H1 (cell line): ENCODE measurements around the gene DENND1A. TPM values are rescaled to one million over a fixed set of nuclear protein-coding genes. Genes with fewer than 3 reads are reported as not detected.

Experiments
- CTCF ChIA-PET: fragments of 300-600 bp; sonication (Branson Sonifier 250); formaldehyde crosslinking; loops from one replicate; lab custom pipeline; 2021; ENCODE audit not compliant: partially characterized antibody; lab: Charles Lee
- POLR2A ChIA-PET: fragments of 300-600 bp; sonication (Branson Sonifier 250); formaldehyde crosslinking; loops from one replicate; lab custom pipeline; 2021; ENCODE audit warnings: inconsistent platforms; ENCODE audit not compliant: partially characterized antibody; lab: Charles Lee
- DNase-seq, 2 experiments: peaks; one replicate each; pipeline versions ENCODE4 v3.0.0 to v3.0.0-alpha.2; 2010 to 2022; ENCODE audit warnings: low spot score in 2 of 2, low read depth in 1 of 2, mixed read lengths in 1 of 2
- FAIRE-seq: peaks from 2 replicates; lab custom pipeline; 2011; peaks lifted over from hg19 to GRCh38; lab: Jason Lieb, UNC
- H2AFZ ChIP-seq: 2 replicates; pipeline ENCODE4 v1.8.1; 2012; ENCODE audit warnings: low read length, inconsistent platforms
- H2AK5ac ChIP-seq: 2 replicates; pipeline ENCODE4 v1.6.1; 2013; ENCODE audit warnings: low read depth, low read length
- H2BK120ac ChIP-seq: replicated peaks from 2 replicates; pipeline ENCODE3; 2013; ENCODE audit warnings: low read depth, low read length, inconsistent platforms
- H2BK12ac ChIP-seq: 2 replicates; pipeline ENCODE4 v1.6.1; 2013; ENCODE audit warnings: low read depth, low read length
- H2BK15ac ChIP-seq: 2 replicates; pipeline ENCODE4 v1.6.1; 2013; ENCODE audit warnings: low read length
- H2BK20ac ChIP-seq: 2 replicates; pipeline ENCODE4 v1.6.1; 2013; ENCODE audit warnings: low read length
- H2BK5ac ChIP-seq: 2 replicates; pipeline ENCODE4 v1.6.1; 2013; ENCODE audit warnings: low read depth, low read length
- H3K14ac ChIP-seq: 2 replicates; pipeline ENCODE4 v1.6.1; 2013; ENCODE audit warnings: inconsistent platforms; ENCODE audit not compliant: insufficient read length
- H3K18ac ChIP-seq: 2 replicates; pipeline ENCODE4 v1.6.1; 2013; ENCODE audit warnings: low read length; ENCODE audit errors: extremely low read depth
- H3K23ac ChIP-seq: 2 replicates; pipeline ENCODE4 v1.6.1; 2013; ENCODE audit warnings: inconsistent platforms; ENCODE audit not compliant: insufficient read length
- H3K23me2 ChIP-seq: 2 replicates; pipeline ENCODE4 v1.6.1; 2013; ENCODE audit warnings: low read depth, low read length
- H3K27ac ChIP-seq: 2 replicates; pipeline ENCODE4 v1.6.1; 2011; ENCODE audit warnings: low read depth, low read length, inconsistent platforms
- H3K27me3 ChIP-seq, 4 experiments: replicated peaks in 1 of 4; 1 replicate in 1 of 4; 2 replicates in 3 of 4; pipeline versions ENCODE4 v1.6.1 to v1.8.1; 2011 to 2013; ENCODE audit warnings: low read length in 3 of 4, mild to moderate bottlenecking in 3 of 4, inconsistent platforms in 2 of 4, mixed read lengths in 2 of 4, moderate library complexity in 1 of 4; ENCODE audit not compliant: control insufficient read depth in 3 of 4, insufficient read depth in 3 of 4; ENCODE audit errors: extremely low read depth in 1 of 4
- H3K36me3 ChIP-seq, 4 experiments: 2 replicates each; pipeline versions ENCODE4 v1.6.1 to v1.8.1; 2011 to 2013; ENCODE audit warnings: mild to moderate bottlenecking in 4 of 4, low read length in 3 of 4, moderate library complexity in 2 of 4, control low read depth in 1 of 4, inconsistent platforms in 1 of 4; ENCODE audit not compliant: insufficient read depth in 4 of 4, control insufficient read depth in 2 of 4
- H3K4ac ChIP-seq: replicated peaks from 2 replicates; pipeline ENCODE3; 2013; ENCODE audit warnings: low read length, low read depth, mixed read lengths, inconsistent platforms; ENCODE audit not compliant: insufficient read length
- H3K4me1 ChIP-seq, 4 experiments: replicated peaks in 1 of 4; 1 replicate in 1 of 4; 2 replicates in 3 of 4; pipeline versions ENCODE4 v1.6.1 to v1.8.1; 2011 to 2013; ENCODE audit warnings: low read length in 3 of 4, inconsistent platforms in 2 of 4, mixed read lengths in 1 of 4; ENCODE audit not compliant: insufficient read depth in 4 of 4, control insufficient read depth in 3 of 4
- H3K4me2 ChIP-seq, 2 experiments: 2 replicates each; pipeline versions ENCODE4 v1.6.1 to v1.8.1; 2011 to 2013; ENCODE audit warnings: low read depth in 2 of 2, low read length in 2 of 2, control low read depth in 1 of 2, inconsistent platforms in 1 of 2, mild to moderate bottlenecking in 1 of 2; ENCODE audit not compliant: insufficient read depth in 1 of 2
- H3K4me3 ChIP-seq, 4 experiments: fragments of 200-600, 300-600 bp in 1 of 4; sonication (generic), shearing (Covaris generic), sonication (Bioruptor Twin) in 1 of 4; 2 replicates each; pipeline versions ENCODE4 v1.5.1 to v1.8.1; 2011 to 2016; ENCODE audit warnings: low read length in 4 of 4, low read depth in 3 of 4, control low read depth in 2 of 4, inconsistent platforms in 2 of 4, mild to moderate bottlenecking in 2 of 4, mixed read lengths in 1 of 4, moderate library complexity in 1 of 4; ENCODE audit not compliant: insufficient read depth in 2 of 4; ENCODE audit errors: extremely low read depth in 1 of 4
- H3K56ac ChIP-seq: replicated peaks from 2 replicates; pipeline ENCODE3; 2013; ENCODE audit warnings: low read depth, mild to moderate bottlenecking, mixed read lengths, low read length, inconsistent platforms; ENCODE audit not compliant: insufficient read length
- H3K79me1 ChIP-seq: 2 replicates; pipeline ENCODE4 v1.6.1; 2013; ENCODE audit warnings: low read depth, low read length, control low read depth
- H3K79me2 ChIP-seq, 2 experiments: 2 replicates each; pipeline versions ENCODE4 v1.6.1 to v1.8.1; 2012 to 2013; ENCODE audit warnings: low read length in 2 of 2, mild to moderate bottlenecking in 2 of 2, inconsistent platforms in 1 of 2; ENCODE audit not compliant: insufficient read depth in 2 of 2, control insufficient read depth in 1 of 2
- H3K9ac ChIP-seq, 4 experiments: replicated peaks in 1 of 4; 1 replicate in 1 of 4; 2 replicates in 3 of 4; pipeline versions ENCODE4 v1.6.1 to v1.8.1; 2011 to 2013; ENCODE audit warnings: low read depth in 3 of 4, low read length in 3 of 4, control low read depth in 2 of 4, mild to moderate bottlenecking in 2 of 4, moderate library complexity in 2 of 4, inconsistent platforms in 1 of 4; ENCODE audit errors: extremely low read depth in 1 of 4
- H3K9me3 ChIP-seq, 2 experiments: 2 replicates each; pipeline versions ENCODE4 v1.6.1 to v1.8.1; 2012 to 2013; ENCODE audit warnings: mild to moderate bottlenecking in 2 of 2, moderate library complexity in 2 of 2, control low read depth in 1 of 2, inconsistent platforms in 1 of 2, low read depth in 1 of 2, low read length in 1 of 2, mixed read lengths in 1 of 2; ENCODE audit not compliant: insufficient read depth in 2 of 2
- H4K20me1 ChIP-seq, 2 experiments: replicated peaks in 1 of 2; 2 replicates each; pipeline versions ENCODE3 to v1.8.1; 2011 to 2013; ENCODE audit warnings: inconsistent platforms in 2 of 2, low read length in 2 of 2, mild to moderate bottlenecking in 1 of 2; ENCODE audit not compliant: insufficient read depth in 2 of 2, control insufficient read depth in 1 of 2
- H4K5ac ChIP-seq: 2 replicates; pipeline ENCODE4 v1.6.1; 2013; ENCODE audit warnings: low read length, low read depth, mixed read lengths, inconsistent platforms; ENCODE audit not compliant: insufficient read length
- H4K8ac ChIP-seq: 2 replicates; pipeline ENCODE4 v1.8.0; 2013; ENCODE audit warnings: mild to moderate bottlenecking, moderate library complexity, low read length, inconsistent platforms; ENCODE audit not compliant: insufficient read depth; ENCODE audit errors: extremely low read depth
- H4K91ac ChIP-seq: replicated peaks from 2 replicates; pipeline ENCODE3; 2013; ENCODE audit warnings: low read length, mixed read lengths, inconsistent platforms; ENCODE audit not compliant: insufficient read length
- CHD1 ChIP-seq: IDR thresholded peaks from 2 replicates; pipeline ENCODE4 v1.6.1; 2012; ENCODE audit warnings: low read depth, low read length, improper control_type of control experiment
- EP300 ChIP-seq, 2 experiments: IDR thresholded peaks; 1 replicate in 1 of 2; 2 replicates in 1 of 2; pipeline ENCODE4 v1.6.1; 2011 to 2012; ENCODE audit warnings: low read depth in 2 of 2, low read length in 2 of 2, mild to moderate bottlenecking in 2 of 2, borderline replicate concordance in 1 of 2, inconsistent platforms in 1 of 2, moderate library complexity in 1 of 2
- FOSL1 ChIP-seq: IDR thresholded peaks from 2 replicates; pipeline ENCODE4 v1.6.1; 2011; ENCODE audit warnings: mild to moderate bottlenecking, low read depth, low read length, moderate library complexity; ENCODE audit not compliant: insufficient read depth
- NANOG ChIP-seq: IDR thresholded peaks from 2 replicates; pipeline ENCODE4 v1.6.1; 2011; ENCODE audit warnings: low read length, low read depth, mild to moderate bottlenecking, inconsistent platforms; ENCODE audit not compliant: insufficient read depth, poor library complexity, severe bottlenecking
- RBBP5 ChIP-seq: IDR thresholded peaks from 2 replicates; pipeline ENCODE4 v1.7.1; 2012; ENCODE audit warnings: low read depth, mild to moderate bottlenecking, inconsistent platforms, low read length, moderate library complexity, borderline replicate concordance
- SIN3A ChIP-seq, 2 experiments: IDR thresholded peaks in 1 of 2; conservative IDR thresholded peaks in 1 of 2; 2 replicates each; pipeline ENCODE4 v1.6.1; 2011 to 2012; ENCODE audit warnings: low read length in 2 of 2, improper control_type of control experiment in 1 of 2, low read depth in 1 of 2, mild to moderate bottlenecking in 1 of 2
- SIRT6 ChIP-seq: IDR thresholded peaks from one replicate; pipeline ENCODE4 v1.7.1; 2012; ENCODE audit warnings: low read length, inconsistent platforms
- TBP ChIP-seq: IDR thresholded peaks from 2 replicates; pipeline ENCODE4 v1.6.1; 2011; ENCODE audit warnings: low read depth, low read length, improper control_type of control experiment
- TCF12 ChIP-seq: IDR thresholded peaks from 2 replicates; pipeline ENCODE4 v1.6.1; 2011; ENCODE audit warnings: low read depth, mild to moderate bottlenecking, low read length
- TEAD4 ChIP-seq: IDR thresholded peaks from 2 replicates; pipeline ENCODE4 v1.6.1; 2012; ENCODE audit warnings: low read depth, low read length, inconsistent platforms, mixed read lengths
- WGBS, 2 experiments: shearing (Covaris generic) in 1 of 2; methylation state at CpG; one replicate each; pipeline versions ENCODE4 v1.1.6 to v1.1.7; 2013 to 2015; ENCODE audit warnings: low lambda C conversion rate in 2 of 2, mixed read lengths in 2 of 2, inconsistent platforms in 1 of 2, low coverage in 1 of 2, missing lambda C conversion rate in 1 of 2; ENCODE audit not compliant: insufficient replicate concordance in 2 of 2, insufficient coverage in 1 of 2, insufficient read length in 1 of 2; ENCODE audit errors: extremely low coverage in 1 of 2, missing lambda C conversion rate in 1 of 2; 5-methylcytosine and 5-hydroxymethylcytosine counted together
- polyA plus RNA-seq, 7 experiments: library from polyadenylated mRNA; depleted of rRNA in 3 of 7; stranded (reverse) in 5 of 7; unstranded in 2 of 7; fragments of >200 nt in 5 of 7; fragments of 200-250 nt in 2 of 7; gene quantifications; 1 replicate in 5 of 7; 2 replicates in 1 of 7; 4 replicates in 1 of 7; pipeline versions ENCODE4 v1.2.1 to v1.2.3, GENCODE V29; 2011 to 2013; ENCODE audit warnings: missing spikeins in 2 of 7, mixed read lengths in 2 of 7
- total RNA-seq: library from RNA; stranded (reverse); fragmentation: NEBNext Ultra II Directional; extraction: Animal tissue kit (Norgen Biotek cat#: 25700); gene quantifications from 2 replicates; pipeline ENCODE4 v1.2.1, GENCODE V29; 2021
- TF ChIP-seq, protein P1 (sequence below), 3 experiments: IDR thresholded peaks; 1 replicate in 2 of 3; 2 replicates in 1 of 3; pipeline versions ENCODE4 v1.5.1 to v1.6.1; 2011; ENCODE audit warnings: low read length in 3 of 3, mild to moderate bottlenecking in 3 of 3, inconsistent platforms in 2 of 3, low read depth in 1 of 3, moderate library complexity in 1 of 3; ENCODE audit not compliant: insufficient read depth in 1 of 3; ENCODE audit errors: control extremely low read depth in 1 of 3

The DENND1A gene
- total and polyA plus RNA-seq, 2 of the 8 experiments (the other 6 are each of a cell fraction or from before 2014, with no cell fraction given), result 24.1 to 26.4 TPM

DNA sequence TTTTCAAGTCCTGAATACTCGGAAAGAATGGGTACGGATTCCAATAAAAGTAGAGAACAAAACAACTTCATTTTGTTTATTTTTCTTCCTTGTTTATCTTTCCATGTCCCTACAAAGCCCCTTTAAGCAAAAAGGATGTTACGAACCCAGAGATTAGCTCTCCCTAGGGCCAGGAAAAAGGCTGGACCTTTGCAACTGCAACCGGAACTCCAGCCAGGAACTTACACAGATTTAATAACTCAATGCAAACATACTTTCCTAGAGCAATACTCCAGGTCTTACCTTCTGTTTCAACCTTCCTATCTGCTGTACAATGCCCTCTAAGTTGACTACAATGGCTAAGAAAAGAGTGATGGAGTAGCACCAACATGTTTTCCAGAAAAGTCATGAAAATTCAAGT, 7.0 kb downstream of the DENND1A start:
- peaks cover 3 to 6% of the 10 kb centered on the region in 2 experiments for H4K20me1 ChIP-seq
- H4K5ac ChIP-seq, result no peak overlapping the region
- no peak overlapping the region for H3K56ac ChIP-seq
- ChIA-PET POLR2A (no interaction called here), CTCF (interaction anchor here (0.9 kb wide), 1 partner anchor 53 kb away, joined by 3 read pairs; no protein-coding TSS in a partner anchor)
- no peak overlapping the region for H3K27ac ChIP-seq
- H3K23ac ChIP-seq, result no peak overlapping the region
- peaks cover 4% of the 10 kb centered on the region for H3K79me1 ChIP-seq
- H3K36me3 ChIP-seq, result no peaks in the 10 kb centered on the region; a peak in 1 of 8 replicates
- H2BK12ac ChIP-seq, result 0 out of 2 replicates have a peak overlapping the region, but pooled peaks have one; percentile 52
- FAIRE-seq, result no peak
- H3K14ac ChIP-seq, result no peak overlapping the region
- DNase-seq, result no peak
- H3K4ac ChIP-seq, result no peak overlapping the region
- no peak overlapping the region for H2BK5ac ChIP-seq
- H2BK120ac ChIP-seq, result no peak overlapping the region
- H3K4me2 ChIP-seq, result no peak overlapping the region
- H3K4me1 ChIP-seq, result peaks cover 13 to 22% (median 17%) of the 10 kb centered on the region in 4 experiments; a peak in 6 of 7 replicates
- H3K4me3 ChIP-seq, result no peak overlapping the region
- H2AK5ac ChIP-seq, result no peak overlapping the region
- H3K79me2 ChIP-seq, result peaks cover 5 to 72% of the 10 kb centered on the region in 2 experiments; a peak in 2 of 4 replicates
- H3K27me3 ChIP-seq, result no peaks in the 10 kb centered on the region
- H2AFZ ChIP-seq, result no peak overlapping the region
- H3K23me2 ChIP-seq, result no peaks in the 10 kb centered on the region
- no peak overlapping the region for H4K91ac ChIP-seq
- no peak overlapping the region for H3K18ac ChIP-seq
- no peak overlapping the region for H2BK15ac ChIP-seq
- no peak overlapping the region for H4K8ac ChIP-seq
- H2BK20ac ChIP-seq, result no peak overlapping the region
- 97% methylated on average over 4 of the region's 4 CpGs; no CpG with 5 or more reads in 1 of the 2 experiments for WGBS, 2 experiments
- H3K9ac ChIP-seq, result no peak overlapping the region
- H3K9me3 ChIP-seq, result 0 out of 4 replicates have a peak, but pooled peaks cover 0 to 4% of the 10 kb centered on the region in 2 experiments
- TF ChIP-seq SIN3A (conservative IDR thresholded peaks at IDR 0.05 in 1 of 2, IDR thresholded peaks at IDR 0.05 in 1 of 2; ENCODE audit: low read depth in 1 of 2, low read length in 2 of 2) (no peak), NANOG (no peak), CHD1 (no peak), SIRT6 (no peak), TCF12 (no peak), FOSL1 (no peak), TBP (no peak), TEAD4 (no peak), EP300 (IDR thresholded peaks at IDR 0.05; ENCODE audit: borderline replicate concordance in 1 of 2, low read depth in 2 of 2, low read length in 2 of 2) (no peak), RBBP5 (no peak)
- TF ChIP-seq, protein P1, sequence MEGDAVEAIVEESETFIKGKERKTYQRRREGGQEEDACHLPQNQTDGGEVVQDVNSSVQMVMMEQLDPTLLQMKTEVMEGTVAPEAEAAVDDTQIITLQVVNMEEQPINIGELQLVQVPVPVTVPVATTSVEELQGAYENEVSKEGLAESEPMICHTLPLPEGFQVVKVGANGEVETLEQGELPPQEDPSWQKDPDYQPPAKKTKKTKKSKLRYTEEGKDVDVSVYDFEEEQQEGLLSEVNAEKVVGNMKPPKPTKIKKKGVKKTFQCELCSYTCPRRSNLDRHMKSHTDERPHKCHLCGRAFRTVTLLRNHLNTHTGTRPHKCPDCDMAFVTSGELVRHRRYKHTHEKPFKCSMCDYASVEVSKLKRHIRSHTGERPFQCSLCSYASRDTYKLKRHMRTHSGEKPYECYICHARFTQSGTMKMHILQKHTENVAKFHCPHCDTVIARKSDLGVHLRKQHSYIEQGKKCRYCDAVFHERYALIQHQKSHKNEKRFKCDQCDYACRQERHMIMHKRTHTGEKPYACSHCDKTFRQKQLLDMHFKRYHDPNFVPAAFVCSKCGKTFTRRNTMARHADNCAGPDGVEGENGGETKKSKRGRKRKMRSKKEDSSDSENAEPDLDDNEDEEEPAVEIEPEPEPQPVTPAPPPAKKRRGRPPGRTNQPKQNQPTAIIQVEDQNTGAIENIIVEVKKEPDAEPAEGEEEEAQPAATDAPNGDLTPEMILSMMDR (IDR thresholded peaks at IDR 0.05; ENCODE audit: control extremely low read depth in 1 of 3, insufficient read depth in 1 of 3, low read depth in 1 of 3, low read length in 3 of 3), result no peak
